Measurements from ENCODE around the gene SOBP. TPM values are rescaled to one million over a fixed set of nuclear protein-coding genes. Genes with fewer than 3 reads are reported as not detected.

Gene SOBP
- total and polyA plus RNA-seq, 2 donors (not counting 3 experiments of a cell fraction or from before 2014, with no cell fraction given) = 0.35 to 6.6 TPM

GRCh38 chr6:107601406-107601805, 111.5 kb downstream of the SOBP start:
- ChIA-PET CTCF (interaction anchor here (0.8 to 0.9 kb wide), 3 partner anchors 102 to 142 kb away, joined by 3 to 4 read pairs (median 3); partner anchors contain the start of gene PDSS2), POLR2A (no interaction called here)
- no peak for TF ChIP-seq MAX (IDR thresholded peaks at IDR 0.05; ENCODE audit: insufficient read depth, insufficient read length)
- TF ChIP-seq EZH2 (IDR thresholded peaks at IDR 0.05; ENCODE audit: borderline replicate concordance, low read depth, low read length, severe bottlenecking) = no peak
- TF ChIP-seq POLR2AphosphoS5 (IDR thresholded peaks at IDR 0.05; ENCODE audit: insufficient read depth, low read depth, low read length) = no peak
- TF ChIP-seq JUN (IDR thresholded peaks at IDR 0.05; ENCODE audit: borderline replicate concordance, insufficient read depth, insufficient read length, low read depth) = no peak
- no peak for TF ChIP-seq CTCF (IDR thresholded peaks at IDR 0.05; ENCODE audit: extremely low read depth in 1 of 2, insufficient read depth in 1 of 2, low read depth in 1 of 2, low read length in 2 of 2)
- no peak for TF ChIP-seq POLR2A (IDR thresholded peaks at IDR 0.05; ENCODE audit: low read depth, low read length)
- no peak for TF ChIP-seq MYC (IDR thresholded peaks at IDR 0.05; ENCODE audit: low read depth, low read length)
- no peak for TF ChIP-seq FOS (IDR thresholded peaks at IDR 0.05; ENCODE audit: borderline replicate concordance, insufficient read depth, low read length)
- TF ChIP-seq GATA2 (IDR thresholded peaks at IDR 0.05; ENCODE audit: insufficient read depth, insufficient read length, low read depth, low read length) = no peak
- DNase-seq (ENCODE audit: low read depth, low spot score) (no peak), FAIRE-seq (no peak)
- Histone ChIP-seq H3K4me1 (ENCODE audit: control insufficient read depth, extremely low read depth, insufficient read depth, low read length) (peaks cover 12% of the 10 kb centered on the region), H2AFZ (ENCODE audit: low read depth, low read length) (no peak overlapping the region), H3K27me3 (ENCODE audit: control insufficient read depth in 2 of 2, insufficient read depth in 2 of 2, low read length in 2 of 2) (no peaks in the 10 kb centered on the region), H3K9ac (replicated peaks; ENCODE audit: extremely low read depth, insufficient read depth, low read length) (no peak overlapping the region), H3K4me2 (ENCODE audit: insufficient read depth, low read length) (no peak overlapping the region), H3K79me2 (ENCODE audit: control insufficient read depth, insufficient read depth, low read length) (no peaks in the 10 kb centered on the region), H4K20me1 (replicated peaks; ENCODE audit: control insufficient read depth, extremely low read depth, insufficient read depth, low read length) (no peaks in the 10 kb centered on the region), H3K27ac (ENCODE audit: insufficient read depth, low read depth, low read length) (no peak overlapping the region), H3K9me1 (replicated peaks; ENCODE audit: control insufficient read depth, extremely low read depth, insufficient read depth, low read length) (no peaks in the 10 kb centered on the region), H3K36me3 (ENCODE audit: control insufficient read depth in 2 of 2, extremely low read depth in 1 of 2, insufficient read depth in 2 of 2, low read length in 2 of 2) (no peaks in the 10 kb centered on the region), H3K4me3 (replicated peaks in 1 of 3; ENCODE audit: insufficient read depth in 1 of 3, low read depth in 1 of 3, low read length in 3 of 3) (no peak overlapping the region), H3K9me3 (replicated peaks; ENCODE audit: control insufficient read depth, insufficient read depth, low read length) (no peaks in the 10 kb centered on the region)
- intact Hi-C loops (cut with micrococcal nuclease) = loop anchor here (5.0 kb wide), 2 partner anchors 66 to 109 kb away; partner anchors contain the start of gene SOBP
- dilution Hi-C loops (cut with MboI; ENCODE audit: extremely low pct_ligation_motif_present, low sequenced_read_pairs) = no loop called here
- BruUV-seq (replicated peaks) = no TSS peak
